ENCODE results near the gene ZNF138.
"Not testable (repeated sequence)": the region's sequence is repeated elsewhere in the genome, so short reads cannot be mapped to it uniquely, and the experiment has no call there.

Gene ZNF138

GRCh38 chr7:64839910-64840309 is 45.7 kb downstream of the ZNF138 start:
- DNase-seq: no peak

DNA sequence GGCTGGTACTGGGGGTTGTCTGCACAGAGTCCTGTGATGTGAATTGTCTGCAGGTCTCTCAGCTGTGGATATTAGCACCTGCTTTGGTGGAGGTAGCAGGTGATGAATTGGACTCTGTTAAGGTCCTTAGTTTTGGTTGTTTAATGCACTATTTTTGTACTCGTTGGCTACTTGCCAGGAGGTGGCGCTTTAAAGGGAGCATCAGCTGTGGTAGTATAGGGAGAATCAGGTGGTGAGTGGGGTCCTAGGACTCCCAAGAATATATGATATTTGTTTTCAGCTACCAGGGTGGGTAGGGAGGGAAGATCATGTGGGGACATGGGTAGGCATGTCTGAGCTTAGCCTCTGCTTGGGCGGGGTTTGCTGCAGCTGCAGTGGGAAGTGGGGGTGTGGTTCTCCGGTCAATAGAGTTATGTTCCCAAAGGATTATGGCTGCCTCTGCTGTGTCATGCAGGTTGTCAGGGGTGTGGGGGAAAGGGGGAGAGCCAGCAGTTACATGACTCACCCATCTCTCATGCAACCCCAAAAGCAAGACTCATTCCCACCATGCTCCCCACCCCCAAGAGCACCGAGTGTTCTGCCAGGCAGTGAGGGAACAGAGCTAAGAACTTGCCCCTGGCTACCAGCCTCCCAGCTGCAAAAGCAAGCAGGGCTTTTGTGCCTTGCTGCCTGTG is 55.2 kb downstream of the ZNF138 start:
- no peak for DNase-seq

DNA sequence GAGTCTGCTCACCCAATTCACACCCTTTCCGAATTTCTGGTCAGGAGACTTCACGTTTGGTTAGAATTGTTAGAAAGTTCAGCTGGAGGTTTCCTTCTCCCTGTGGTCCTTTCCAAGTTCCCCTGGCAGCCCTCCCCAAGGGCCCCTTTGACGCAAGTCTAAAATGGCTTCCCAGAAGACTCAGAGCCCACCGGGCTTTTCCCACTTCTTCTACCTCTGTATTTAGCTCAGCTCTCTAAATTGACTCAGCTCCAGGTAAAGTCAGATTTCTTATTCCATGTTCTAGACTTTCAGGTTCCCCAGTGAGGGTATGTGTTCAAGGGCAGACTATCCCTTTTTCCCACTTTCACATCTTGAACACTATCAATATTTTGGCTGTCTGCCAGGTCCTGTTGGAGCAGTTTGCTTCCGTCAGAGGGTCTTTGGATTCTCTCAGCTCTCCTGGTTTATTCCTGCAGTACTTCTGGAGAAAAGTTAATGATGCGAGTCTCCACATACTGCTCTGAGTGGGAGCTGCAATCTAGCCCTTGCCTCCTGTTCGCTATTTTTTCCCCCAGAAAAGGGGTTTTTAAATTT is 55.8 kb downstream of the ZNF138 start:
- DNase-seq: no peak

- DNase-seq: no peak
Measured at GRCh38 chr7:64853679-64854078, 59.5 kb downstream of the ZNF138 start.

- DNase-seq: no peak
Measured at GRCh38 chr7:64854969-64855368, 60.7 kb downstream of the ZNF138 start.

DNA sequence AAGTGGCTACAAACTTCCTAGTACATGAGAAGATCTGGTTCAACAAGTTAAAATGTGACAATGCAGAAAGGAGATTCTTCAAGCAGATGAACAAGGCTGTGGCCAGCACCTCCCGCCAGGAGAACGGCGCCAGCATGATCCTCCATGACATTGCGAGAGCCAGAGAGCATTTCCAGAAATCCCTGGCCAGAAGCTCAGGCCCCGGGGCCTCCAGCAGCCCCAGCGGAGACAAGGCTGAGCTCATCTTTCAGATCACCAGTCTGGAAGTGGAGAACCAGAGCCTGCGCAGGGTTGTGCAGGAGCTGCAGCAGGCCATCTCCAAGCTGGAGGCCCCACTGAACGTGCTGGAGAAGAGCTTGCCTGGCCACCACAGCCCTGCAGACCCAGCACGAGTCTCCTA is 68.8 kb downstream of the ZNF138 start:
- DNase-seq: no peak

DNA sequence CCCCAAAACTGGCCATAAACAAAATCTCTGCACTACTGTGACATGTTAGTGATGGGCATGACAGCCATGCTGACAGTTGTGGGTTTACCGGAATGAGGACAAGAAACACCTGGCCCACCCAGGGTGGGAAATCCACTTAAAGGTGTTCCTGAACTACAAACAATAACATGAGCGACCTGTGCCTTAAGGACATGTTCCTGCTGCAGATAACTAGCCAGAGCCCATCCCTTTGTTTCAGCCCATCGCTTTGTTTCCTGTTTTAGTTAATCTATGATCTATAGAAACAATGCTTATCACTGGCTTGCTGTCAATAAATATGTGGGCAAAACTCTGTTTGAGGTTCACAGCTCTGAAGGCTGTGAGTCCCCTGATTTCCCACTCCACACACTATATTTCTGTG is 69.3 kb downstream of the ZNF138 start:
- not testable (repeated sequence) for DNase-seq

GRCh38 chr7:64863969-64864368 is 69.7 kb downstream of the ZNF138 start:
- no peak for DNase-seq

- DNase-seq: no peak
Measured at GRCh38 chr7:64867863-64868440, 73.7 kb downstream of the ZNF138 start.

GRCh38 chr7:64868499-64868898 is 74.3 kb downstream of the ZNF138 start:
- no peak for DNase-seq

DNA sequence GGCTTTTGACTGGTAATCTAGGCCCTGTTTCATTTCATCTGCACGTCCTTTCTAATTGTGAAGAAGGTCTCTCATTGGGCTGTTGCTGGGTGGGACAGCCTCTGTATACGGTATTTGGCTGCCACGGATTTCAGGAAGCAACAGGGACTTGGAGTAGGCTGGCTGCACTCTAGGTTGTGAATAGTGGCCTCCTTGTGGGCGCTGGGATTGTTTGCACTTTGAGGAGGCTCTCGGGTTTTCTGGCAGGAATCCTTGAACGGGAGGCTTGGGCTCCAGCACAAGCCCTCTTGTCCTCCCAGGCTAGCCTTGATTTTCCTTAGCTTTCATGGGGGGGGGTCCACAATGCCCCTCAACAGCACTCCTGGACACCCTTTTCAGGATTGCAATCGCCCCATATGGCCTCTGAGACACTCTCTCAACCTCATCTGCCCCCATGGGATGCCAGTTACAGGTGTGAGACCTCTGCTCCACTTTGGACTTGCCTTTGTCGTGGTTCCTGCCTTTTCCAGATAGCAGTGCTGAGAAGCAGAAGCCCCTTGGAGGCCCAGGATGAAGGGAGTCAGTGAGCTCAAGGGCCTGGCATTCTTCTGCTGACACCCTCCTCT is 75.0 kb downstream of the ZNF138 start:
- DNase-seq: no peak

DNA sequence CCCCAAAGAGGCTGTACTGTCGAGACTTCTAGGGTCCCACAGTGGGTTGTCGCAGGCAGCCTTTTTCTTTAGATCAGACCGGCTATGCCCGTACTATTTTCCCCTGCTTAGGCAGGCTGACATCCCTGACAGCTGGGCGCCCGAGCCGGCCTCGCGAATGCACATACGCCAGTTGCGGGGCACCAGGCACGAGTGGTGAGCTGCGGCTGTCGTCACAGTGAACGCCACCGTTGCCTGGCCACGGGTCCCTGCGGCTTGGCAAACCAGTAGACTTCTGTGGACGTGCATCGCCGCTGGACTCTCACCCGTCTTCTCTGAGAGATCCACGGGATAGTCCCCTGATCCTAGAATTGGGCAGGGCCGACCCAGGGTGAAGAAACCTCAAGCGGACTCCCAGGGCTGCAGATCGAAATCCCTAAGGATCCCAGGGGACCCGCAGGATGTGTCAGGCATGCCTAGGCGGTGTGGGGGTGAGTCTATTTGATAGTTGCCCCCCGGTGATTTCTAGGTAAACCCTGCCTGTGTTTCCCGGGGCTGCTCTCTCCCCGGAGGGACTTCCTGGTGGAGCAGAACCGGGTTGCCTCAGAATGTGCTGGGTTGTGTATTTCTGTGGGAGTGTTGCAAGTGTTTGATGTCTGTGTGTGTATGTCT is 75.8 kb downstream of the ZNF138 start:
- DNase-seq: no peak

DNA sequence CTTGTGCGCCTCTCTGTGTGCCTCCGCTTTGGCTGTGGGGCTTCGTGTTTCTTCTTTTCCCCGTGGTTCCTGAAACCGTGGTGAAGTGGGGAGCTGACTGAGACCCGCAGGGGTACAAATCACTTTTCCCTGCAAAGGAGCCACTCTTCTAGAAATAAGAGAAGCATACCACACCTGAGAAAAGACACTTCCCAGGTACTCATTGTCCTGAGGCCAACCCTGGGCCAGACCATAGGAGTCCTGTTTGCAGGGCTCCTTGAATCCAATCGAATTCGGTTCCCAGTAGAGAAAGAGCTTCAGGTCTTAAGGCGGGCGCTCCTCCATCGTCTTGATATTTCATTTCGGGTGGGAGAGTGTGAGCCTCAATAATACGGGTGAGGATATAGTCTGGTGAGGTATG is 76.4 kb downstream of the ZNF138 start:
- DNase-seq: no peak

DNA sequence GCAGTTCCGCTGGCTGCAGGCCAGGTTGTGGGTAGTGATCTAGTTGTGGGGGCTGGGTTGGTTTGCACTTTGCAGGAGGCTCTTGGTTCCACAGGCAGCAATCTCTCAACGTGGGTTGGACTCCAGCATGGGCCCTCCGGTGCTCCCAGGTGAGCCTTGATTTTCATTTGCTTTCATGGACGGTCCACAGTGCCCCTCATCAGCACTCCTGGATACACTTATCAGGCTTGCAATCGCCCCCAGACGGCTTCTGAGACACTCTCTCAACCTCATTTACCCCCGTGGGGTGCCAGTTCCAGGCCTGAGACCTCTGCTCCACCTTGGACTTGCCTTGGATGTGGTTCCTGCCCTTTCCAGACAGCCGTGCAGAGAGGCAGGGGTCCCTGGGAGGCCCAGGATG is 77.5 kb downstream of the ZNF138 start:
- no peak for DNase-seq

GRCh38 chr7:64872351-64873154 is 78.3 kb downstream of the ZNF138 start:
- DNase-seq: no peak

DNA sequence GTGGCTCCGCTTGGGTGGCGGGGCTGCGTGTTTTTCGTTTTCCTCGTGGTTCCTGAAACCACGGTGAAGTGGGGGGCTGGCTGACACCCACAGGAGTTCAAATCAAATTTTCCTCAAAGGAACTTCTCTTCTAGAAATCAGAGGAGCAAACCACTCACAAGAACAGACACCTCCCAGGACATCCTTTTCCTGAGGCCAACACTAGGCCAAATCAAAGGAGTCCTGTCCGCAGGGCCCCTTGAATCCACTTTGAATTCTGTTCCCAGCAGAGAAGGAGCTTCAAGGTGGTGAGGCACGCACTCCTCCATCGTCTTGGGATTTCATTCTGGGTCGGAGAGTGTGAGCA is 78.9 kb downstream of the ZNF138 start:
- DNase-seq: no peak

GRCh38 chr7:64873517-64873916 is 79.3 kb downstream of the ZNF138 start:
- no peak for DNase-seq

DNA sequence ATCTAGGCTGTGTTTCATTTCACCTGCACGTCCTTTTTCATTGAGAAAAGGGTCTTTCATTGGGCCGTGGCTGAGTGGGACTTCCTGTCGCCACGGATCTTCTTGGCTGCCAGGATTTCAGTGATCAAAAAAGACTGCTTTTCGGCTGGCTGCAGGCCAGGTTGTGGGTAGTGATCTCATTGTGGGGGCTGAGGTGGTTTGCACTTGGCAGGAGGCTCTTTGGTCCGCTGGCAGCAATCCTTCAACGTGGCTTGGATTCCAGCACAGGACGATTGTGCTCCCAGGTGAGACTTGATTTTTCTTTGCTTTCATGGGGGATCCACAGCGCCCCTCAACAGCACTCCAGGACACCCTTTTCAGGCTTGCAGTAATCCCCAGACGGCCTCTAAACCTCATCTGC is 79.9 kb downstream of the ZNF138 start:
- no peak for DNase-seq

DNA sequence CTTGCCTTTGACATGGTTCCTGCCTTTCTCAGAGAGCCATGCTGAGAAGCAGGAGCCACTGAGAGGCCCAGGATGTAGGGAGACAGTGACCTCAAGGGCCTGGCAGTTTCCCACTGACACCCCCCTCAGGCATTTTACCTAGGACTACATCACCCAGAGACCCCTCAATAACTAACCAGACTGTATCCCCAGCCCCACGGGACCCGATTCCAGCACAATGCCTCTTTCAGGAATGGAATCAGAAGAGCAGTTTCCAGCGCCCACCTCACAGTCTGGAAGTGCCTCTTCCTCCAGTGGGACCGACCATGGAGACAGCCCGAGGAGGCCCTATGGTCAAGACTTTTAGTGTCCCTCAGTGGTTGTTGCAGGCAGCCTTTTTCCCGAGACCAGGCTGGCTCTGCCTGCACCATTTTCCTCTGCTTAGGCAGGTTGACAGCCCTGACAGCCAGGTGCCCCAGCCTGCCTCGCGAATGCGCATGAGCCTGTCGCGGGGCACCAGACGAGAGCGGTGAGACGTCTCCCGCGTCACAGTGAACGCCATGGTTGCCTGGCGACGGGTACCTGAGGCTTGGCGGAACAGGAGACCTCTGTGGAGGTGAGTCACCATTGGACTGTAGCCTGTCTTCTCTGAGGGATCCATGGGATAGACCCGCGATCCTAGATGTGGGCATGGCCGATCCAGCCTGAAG is 80.5 kb downstream of the ZNF138 start:
- no peak for DNase-seq

DNA sequence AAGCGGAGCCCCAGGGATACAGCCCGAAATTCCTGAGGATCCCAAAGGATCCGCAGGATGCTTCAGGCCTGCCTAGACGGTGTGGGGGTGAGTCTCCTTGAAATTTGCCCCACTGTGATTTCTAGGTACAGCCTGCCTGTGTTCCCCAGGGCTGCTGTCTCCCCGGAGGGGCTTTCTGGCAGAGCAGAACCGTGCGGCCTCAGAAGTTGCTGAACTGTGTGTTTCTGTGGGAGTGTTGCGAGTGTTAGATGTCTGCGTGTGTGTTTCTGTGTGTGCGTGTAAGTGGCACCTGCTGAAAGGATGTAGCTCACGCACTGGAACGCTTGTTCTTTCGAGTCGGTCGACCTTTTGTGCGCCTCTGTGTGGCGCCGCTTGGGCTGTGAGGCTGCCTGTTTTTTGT is 81.0 kb downstream of the ZNF138 start:
- no peak for DNase-seq

DNA sequence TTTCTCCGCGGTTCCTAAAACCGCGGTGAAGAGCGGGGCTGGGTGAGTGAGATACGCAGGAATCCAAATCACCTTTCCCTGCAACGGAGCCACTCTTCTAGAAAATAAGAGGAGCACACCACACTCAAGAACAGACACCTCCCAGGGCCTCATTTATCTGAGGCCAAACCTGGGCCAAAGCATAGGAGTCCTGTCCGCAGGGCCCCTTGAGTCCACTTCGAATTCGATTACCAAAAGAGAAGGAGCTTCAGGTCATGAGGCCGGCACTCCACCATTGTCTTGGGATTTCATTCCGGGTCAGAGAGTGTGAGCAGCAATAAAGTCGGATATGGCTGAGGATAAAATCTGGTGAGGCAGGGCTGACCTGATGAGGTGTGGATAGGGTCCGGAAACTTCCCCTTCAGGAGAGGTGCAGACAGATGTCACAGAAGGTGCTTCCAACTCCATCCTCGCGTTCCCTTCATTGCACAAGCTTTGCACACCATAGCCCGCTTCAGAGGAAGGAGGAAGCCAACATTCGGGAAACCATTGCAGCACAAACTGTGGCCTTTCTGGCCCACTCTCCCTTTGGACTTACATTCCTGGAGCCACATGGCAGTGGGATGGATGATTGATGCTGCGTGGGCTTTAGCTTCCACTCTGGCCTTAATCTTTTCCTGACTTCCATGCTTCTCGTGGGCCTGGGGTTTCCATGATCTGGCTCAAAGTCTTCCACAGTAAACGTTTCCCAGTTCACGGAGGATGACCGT is 81.6 kb downstream of the ZNF138 start:
- DNase-seq: no peak

Measured in cortex of kidney (tissue), 1 donor.